HEK293T (cell line): Measurements from ENCODE around the gene RAP1GAP.

ENCODE experiments used
- BHLHE40 ChIP-seq: fragments of 450-650 bp; IDR thresholded peaks from 2 replicates; pipeline ENCODE4 v1.6.1; 2016; ENCODE audit warnings: mild to moderate bottlenecking, moderate library complexity, borderline replicate concordance
- FOXM1 ChIP-seq: fragments of 450-650 bp; IDR thresholded peaks from 2 replicates; pipeline ENCODE4 v1.6.1; 2017; ENCODE audit warnings: mild to moderate bottlenecking, borderline replicate concordance
- HDGF ChIP-seq: fragments of 450-650 bp; IDR thresholded peaks from 2 replicates; pipeline ENCODE4 v1.6.1; 2017; ENCODE audit warnings: antibody characterized with exemption, borderline replicate concordance
- L3MBTL2 ChIP-seq: fragments of 450-650 bp; conservative IDR thresholded peaks from 2 replicates; pipeline ENCODE4 v1.6.1; 2016; ENCODE audit warnings: mild to moderate bottlenecking
- LEF1 ChIP-seq: fragments of 450-650 bp; IDR thresholded peaks from 2 replicates; pipeline ENCODE4 v1.6.1; 2017; ENCODE audit warnings: mild to moderate bottlenecking, borderline replicate concordance
- NFRKB ChIP-seq: fragments of 450-650 bp; IDR thresholded peaks from 2 replicates; pipeline ENCODE4 v1.6.1; 2016; ENCODE audit warnings: mild to moderate bottlenecking, moderate library complexity
- PKNOX1 ChIP-seq: fragments of 450-650 bp; IDR thresholded peaks from 2 replicates; pipeline ENCODE4 v1.6.1; 2016
- SP1 ChIP-seq: fragments of 450-650 bp; IDR thresholded peaks from 2 replicates; pipeline ENCODE4 v1.6.1; 2017
- SUZ12 ChIP-seq: fragments of 450-650 bp; IDR thresholded peaks from 2 replicates; pipeline ENCODE4 v1.6.1; 2016; ENCODE audit warnings: mild to moderate bottlenecking
- TARDBP ChIP-seq: fragments of 450-650 bp; IDR thresholded peaks from 2 replicates; pipeline ENCODE4 v1.6.1; 2016
- ZNF384 ChIP-seq: fragments of 450-650 bp; IDR thresholded peaks from 2 replicates; pipeline ENCODE4 v1.6.1; 2016

- no peak for TF ChIP-seq HDGF
- TF ChIP-seq LEF1 = no peak
- TF ChIP-seq TARDBP = no peak
- no peak for TF ChIP-seq FOXM1
- TF ChIP-seq L3MBTL2 = no peak
- no peak for TF ChIP-seq SUZ12
- peak; percentile 92 for TF ChIP-seq PKNOX1
- TF ChIP-seq ZNF384 = no peak
- TF ChIP-seq SP1 = no peak
- no peak for TF ChIP-seq NFRKB
- TF ChIP-seq BHLHE40 = no peak
These were observed 21.5 kb downstream of the RAP1GAP start for GRCh38 chr1:21647431-21648351.
